BLaER1 treated with 17β-estradiol and CSF1 and Interleukin-3, amounts not matched to agents 10 nM and 100 nM (cell line): ENCODE measurements around the gene AUTS2.

Experiments
- H3K27ac ChIP-seq, 11 experiments: shearing (Covaris generic); formaldehyde crosslinking; 2 replicates each; pipeline ENCODE4 v1.8.1; 2022
- H3K27me3 ChIP-seq, 11 experiments: shearing (Covaris generic); formaldehyde crosslinking; 2 replicates each; pipeline ENCODE4 v1.8.1; 2022
- H3K36me3 ChIP-seq, 11 experiments: shearing (Covaris generic); formaldehyde crosslinking; 2 replicates each; pipeline ENCODE4 v1.8.1; 2022
- H3K4me1 ChIP-seq, 10 experiments: shearing (Covaris generic); formaldehyde crosslinking; 2 replicates each; pipeline ENCODE4 v1.8.1; 2022
- H3K4me2 ChIP-seq, 11 experiments: shearing (Covaris generic); formaldehyde crosslinking; 2 replicates each; pipeline ENCODE4 v1.8.1; 2022
- H3K4me3 ChIP-seq, 10 experiments: shearing (Covaris generic); formaldehyde crosslinking; 2 replicates each; pipeline ENCODE4 v1.8.1; 2022
- H3K9ac ChIP-seq, 11 experiments: shearing (Covaris generic); formaldehyde crosslinking; 2 replicates each; pipeline ENCODE4 v1.8.1; 2022
- H3K9me3 ChIP-seq, 11 experiments: shearing (Covaris generic); formaldehyde crosslinking; replicated peaks in 1 of 11; 2 replicates each; pipeline ENCODE4 v1.8.1; 2022
- H4K20me1 ChIP-seq, 11 experiments: shearing (Covaris generic); formaldehyde crosslinking; 2 replicates each; pipeline ENCODE4 v1.8.1; 2022
- Cebpa-rat ChIP-seq, 11 experiments: shearing (Covaris generic); IDR thresholded peaks; 2 replicates each; pipeline ENCODE4 v1.8.1; 2022

The AUTS2 gene

GRCh38 chr7:70699271-70699670, 1101.0 kb downstream of the AUTS2 start:
- H3K27me3 ChIP-seq = no peaks in the 10 kb centered on the region
- 0 out of 20 replicates have a peak overlapping the region, but pooled peaks of 1 of the 10 experiments have one; percentile 98 for H3K4me3 ChIP-seq
- peak overlapping the region in 10 of 11 experiments; percentile 8 to 94 (median 88); a peak in 17 of 22 replicates for H3K4me2 ChIP-seq
- H3K36me3 ChIP-seq = peaks cover 0 to 60% (median 58%) of the 10 kb centered on the region in 11 experiments; a peak in 17 of 22 replicates
- peaks cover 0 to 100% (median 80%) of the 10 kb centered on the region in 11 experiments; a peak in 17 of 22 replicates for H4K20me1 ChIP-seq
- peak overlapping the region in 5 of 11 experiments; percentile 4 to 64 (median 37); a peak in 5 of 22 replicates for H3K9ac ChIP-seq
- 0 out of 22 replicates have a peak overlapping the region, but pooled peaks of 1 of the 11 experiments have one; percentile 35 for H3K27ac ChIP-seq
- peaks cover 35 to 75% (median 64%) of the 10 kb centered on the region in 10 experiments for H3K4me1 ChIP-seq
- TF ChIP-seq Cebpa-rat (IDR thresholded peaks at IDR 0.05) = no peak
- H3K9me3 ChIP-seq = no peaks in the 10 kb centered on the region

- TF ChIP-seq Cebpa-rat (IDR thresholded peaks at IDR 0.05) = no peak
- H3K27me3 ChIP-seq = no peaks in the 10 kb centered on the region
- H3K4me2 ChIP-seq = peak overlapping the region in 10 of 11 experiments; percentile 17 to 94 (median 88); a peak in 18 of 22 replicates
- peaks cover 0 to 100% (median 90%) of the 10 kb centered on the region in 11 experiments; a peak in 17 of 22 replicates for H4K20me1 ChIP-seq
- H3K4me3 ChIP-seq = peak overlapping the region in 4 of 10 experiments; percentile 7 to 33 (median 17); a peak in 3 of 20 replicates
- H3K4me1 ChIP-seq = peaks cover 35 to 80% (median 64%) of the 10 kb centered on the region in 10 experiments
- peak overlapping the region in 7 of 11 experiments; percentile 5 to 64 (median 33); a peak in 12 of 22 replicates for H3K9ac ChIP-seq
- no peaks in the 10 kb centered on the region for H3K9me3 ChIP-seq
- H3K27ac ChIP-seq = peak overlapping the region in 2 of 11 experiments; percentile 34 to 35; a peak in 3 of 22 replicates
- H3K36me3 ChIP-seq = peaks cover 0 to 70% (median 68%) of the 10 kb centered on the region in 11 experiments; a peak in 17 of 22 replicates
Observed at GRCh38 chr7:70700055-70700940, 1102.0 kb downstream of the AUTS2 start.

- Histone ChIP-seq H3K27me3 (no peaks in the 10 kb centered on the region), H3K4me2 (peak overlapping the region in 9 of 11 experiments; percentile 44 to 94 (median 89); a peak in 16 of 22 replicates), H3K9me3 (0 out of 22 replicates have a peak, but pooled peaks cover 0 to 4% (median 0%) of the 10 kb centered on the region in 11 experiments), H3K4me1 (peaks cover 34 to 87% (median 68%) of the 10 kb centered on the region in 10 experiments), H3K36me3 (peaks cover 2 to 77% (median 75%) of the 10 kb centered on the region in 11 experiments; a peak in 20 of 22 replicates), H4K20me1 (peaks cover 0 to 100% (median 97%) of the 10 kb centered on the region in 11 experiments; a peak in 17 of 22 replicates), H3K27ac (peak overlapping the region in 2 of 11 experiments; percentile 34 to 36; a peak in 3 of 22 replicates), H3K4me3 (no peak overlapping the region; a peak in 1 of 20 replicates), H3K9ac (peak overlapping the region in 4 of 11 experiments; percentile 33 to 64 (median 53); a peak in 5 of 22 replicates)
- no peak for TF ChIP-seq Cebpa-rat (IDR thresholded peaks at IDR 0.05)
Observed at GRCh38 chr7:70700941-70701425, 1102.7 kb downstream of the AUTS2 start.

GRCh38 chr7:70701477-70701876, 1103.2 kb downstream of the AUTS2 start:
- Histone ChIP-seq H3K9me3 (0 out of 22 replicates have a peak, but pooled peaks cover 0 to 4% (median 0%) of the 10 kb centered on the region in 11 experiments), H3K27ac (peak overlapping the region in 1 of 11 experiments; percentile 34; a peak in 1 of 22 replicates), H3K4me3 (no peak overlapping the region), H3K27me3 (no peaks in the 10 kb centered on the region), H3K9ac (peak overlapping the region in 2 of 11 experiments; percentile 3 to 64; a peak in 1 of 22 replicates), H3K4me2 (peak overlapping the region in 9 of 11 experiments; percentile 22 to 94 (median 89); a peak in 15 of 22 replicates), H3K36me3 (peaks cover 5 to 82% (median 80%) of the 10 kb centered on the region in 11 experiments; a peak in 20 of 22 replicates), H3K4me1 (peaks cover 29 to 92% (median 73%) of the 10 kb centered on the region in 10 experiments), H4K20me1 (peaks cover 0 to 100% (median 100%) of the 10 kb centered on the region in 11 experiments; a peak in 17 of 22 replicates)
- no peak for TF ChIP-seq Cebpa-rat (IDR thresholded peaks at IDR 0.05)

- H3K4me2 ChIP-seq = peak overlapping the region in 10 of 11 experiments; percentile 6 to 94 (median 52); a peak in 11 of 22 replicates
- H4K20me1 ChIP-seq = peaks cover 0 to 100% (median 100%) of the 10 kb centered on the region in 11 experiments; a peak in 17 of 22 replicates
- no peak overlapping the region for H3K4me3 ChIP-seq
- peaks cover 5 to 87% (median 85%) of the 10 kb centered on the region in 11 experiments; a peak in 20 of 22 replicates for H3K36me3 ChIP-seq
- 0 out of 22 replicates have a peak overlapping the region, but pooled peaks of 1 of the 11 experiments have one; percentile 9 for H3K27ac ChIP-seq
- 0 out of 22 replicates have a peak, but pooled peaks cover 0 to 4% (median 0%) of the 10 kb centered on the region in 11 experiments for H3K9me3 ChIP-seq
- peak overlapping the region in 1 of 11 experiments; percentile 3; a peak in 1 of 22 replicates for H3K9ac ChIP-seq
- no peaks in the 10 kb centered on the region for H3K27me3 ChIP-seq
- no peak for TF ChIP-seq Cebpa-rat (IDR thresholded peaks at IDR 0.05)
- peaks cover 24 to 92% (median 75%) of the 10 kb centered on the region in 10 experiments for H3K4me1 ChIP-seq
Observed at GRCh38 chr7:70701991-70702390, 1103.7 kb downstream of the AUTS2 start.

- Histone ChIP-seq H3K27me3 (no peaks in the 10 kb centered on the region), H3K9ac (no peak overlapping the region), H3K4me3 (no peak overlapping the region), H3K27ac (no peak overlapping the region), H3K4me1 (peaks cover 17 to 94% (median 77%) of the 10 kb centered on the region in 10 experiments), H3K4me2 (peak overlapping the region in 1 of 11 experiments; percentile 94; a peak in 4 of 22 replicates), H3K36me3 (peaks cover 5 to 100% (median 98%) of the 10 kb centered on the region in 11 experiments; a peak in 20 of 22 replicates), H3K9me3 (0 out of 22 replicates have a peak, but pooled peaks cover 0 to 4% (median 0%) of the 10 kb centered on the region in 11 experiments), H4K20me1 (peaks cover 0 to 100% (median 100%) of the 10 kb centered on the region in 11 experiments; a peak in 17 of 22 replicates)
- TF ChIP-seq Cebpa-rat (IDR thresholded peaks at IDR 0.05) = no peak
Observed at GRCh38 chr7:70703785-70704184, 1105.5 kb downstream of the AUTS2 start.

- Histone ChIP-seq H3K36me3 (peaks cover 5 to 100% (median 90%) of the 10 kb centered on the region in 11 experiments; a peak in 20 of 22 replicates), H3K27ac (no peak overlapping the region), H3K4me2 (peak overlapping the region in 1 of 11 experiments; percentile 94; a peak in 2 of 22 replicates), H3K9me3 (0 out of 22 replicates have a peak, but pooled peaks cover 0 to 4% (median 0%) of the 10 kb centered on the region in 11 experiments), H3K4me3 (no peak overlapping the region), H3K27me3 (no peaks in the 10 kb centered on the region), H3K4me1 (peaks cover 17 to 94% (median 77%) of the 10 kb centered on the region in 10 experiments), H4K20me1 (peaks cover 0 to 100% (median 100%) of the 10 kb centered on the region in 11 experiments; a peak in 17 of 22 replicates), H3K9ac (no peak overlapping the region)
- TF ChIP-seq Cebpa-rat (IDR thresholded peaks at IDR 0.05) = no peak
Observed at GRCh38 chr7:70704831-70705346, 1106.6 kb downstream of the AUTS2 start.
